ENCODE measurements around the gene ADAMTS7. TPM values are rescaled to one million over a fixed set of nuclear protein-coding genes. Genes with fewer than 3 reads are reported as not detected.
"Not testable (repeated sequence)": the region's sequence is repeated elsewhere in the genome, so short reads cannot be mapped to it uniquely, and the experiment has no call there.

ADAMTS7 gene
- total and polyA plus RNA-seq, 2 of the 13 experiments (the other 11 are each of a cell fraction or from before 2014, with no cell fraction given), result 0.09 to 0.12 TPM

DNA sequence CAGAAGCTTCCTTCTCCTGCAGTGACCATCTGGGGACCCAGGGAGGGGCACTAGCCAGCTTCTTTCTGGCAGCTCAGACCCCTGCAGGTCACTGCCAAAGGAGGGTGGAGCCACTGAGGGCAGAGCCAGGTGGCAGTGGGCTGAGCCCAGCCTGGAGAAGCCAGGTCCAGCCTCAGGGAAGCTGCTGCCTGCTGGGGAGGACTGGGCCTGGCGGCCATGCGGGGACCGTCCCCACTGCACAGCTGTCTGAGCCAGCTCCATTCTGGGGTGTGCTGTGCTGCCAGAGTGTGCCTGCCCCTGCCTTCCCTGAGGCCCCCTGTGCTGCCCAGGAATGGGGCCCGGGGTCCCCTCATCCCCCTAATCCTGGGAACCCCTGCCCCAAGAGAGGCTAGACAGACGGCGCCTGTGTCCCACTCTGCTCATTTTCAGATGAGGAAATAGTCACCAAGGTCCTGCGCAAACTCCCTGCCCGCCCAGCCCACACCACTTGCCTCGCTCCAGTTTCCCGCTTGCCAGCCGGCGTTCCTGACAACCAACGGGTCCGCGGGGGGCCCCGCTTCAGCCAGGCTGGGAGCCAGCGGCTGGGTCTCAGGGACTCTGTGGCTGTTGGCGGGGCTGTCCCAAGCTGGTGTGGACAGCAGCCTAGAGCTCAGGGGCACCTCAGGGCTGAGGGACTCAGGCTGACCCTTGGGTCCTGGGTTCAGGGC lies 46.0 kb downstream of the ADAMTS7 start:
- BruUV-seq (replicated peaks); H3K4me2 ChIP-seq (ENCODE audit: low read depth, low read length); DNase-seq (ENCODE audit: low spot score); CTCF ChIA-PET (ENCODE audit: low intra/inter-chr PET ratio, low total read pairs); H3K79me2 ChIP-seq (ENCODE audit: insufficient read depth, low read length); H3K4me1 ChIP-seq (ENCODE audit: insufficient read depth, low read length); intact Hi-C loops (cut with micrococcal nuclease; ENCODE audit: unreplicated experiment); H3K9ac ChIP-seq (ENCODE audit: insufficient read depth, low read depth, low read length); H2AFZ ChIP-seq (ENCODE audit: low read length); H3K36me3 ChIP-seq (replicated peaks in 1 of 2; ENCODE audit: control insufficient read depth in 1 of 2, insufficient read depth in 2 of 2, low read length in 2 of 2); in situ Hi-C loops (cut with HindIII; ENCODE audit: extremely low pct_ligation_motif_present, low pct_unique_long_range_greater_than_20kb); H3K4me3 ChIP-seq (replicated peaks in 1 of 3; ENCODE audit: insufficient read depth in 1 of 3, low read depth in 2 of 3, low read length in 3 of 3); H3K9me3 ChIP-seq (ENCODE audit: low read length); H4K20me1 ChIP-seq (ENCODE audit: insufficient read depth, low read length); H3K27me3 ChIP-seq (ENCODE audit: control insufficient read depth in 1 of 2, insufficient read depth in 2 of 2, low read length in 2 of 2); POLR2A ChIA-PET; FAIRE-seq; H3K27ac ChIP-seq (ENCODE audit: extremely low read length, insufficient read depth, low read length): not testable (repeated sequence)
- ATAC-seq, result peak; percentile 13; the same call in 2 of the 3 replicates
- WGBS (ENCODE audit: low lambda C conversion rate), result 77% methylated on average over 11 of the region's 18 CpGs

DNA sequence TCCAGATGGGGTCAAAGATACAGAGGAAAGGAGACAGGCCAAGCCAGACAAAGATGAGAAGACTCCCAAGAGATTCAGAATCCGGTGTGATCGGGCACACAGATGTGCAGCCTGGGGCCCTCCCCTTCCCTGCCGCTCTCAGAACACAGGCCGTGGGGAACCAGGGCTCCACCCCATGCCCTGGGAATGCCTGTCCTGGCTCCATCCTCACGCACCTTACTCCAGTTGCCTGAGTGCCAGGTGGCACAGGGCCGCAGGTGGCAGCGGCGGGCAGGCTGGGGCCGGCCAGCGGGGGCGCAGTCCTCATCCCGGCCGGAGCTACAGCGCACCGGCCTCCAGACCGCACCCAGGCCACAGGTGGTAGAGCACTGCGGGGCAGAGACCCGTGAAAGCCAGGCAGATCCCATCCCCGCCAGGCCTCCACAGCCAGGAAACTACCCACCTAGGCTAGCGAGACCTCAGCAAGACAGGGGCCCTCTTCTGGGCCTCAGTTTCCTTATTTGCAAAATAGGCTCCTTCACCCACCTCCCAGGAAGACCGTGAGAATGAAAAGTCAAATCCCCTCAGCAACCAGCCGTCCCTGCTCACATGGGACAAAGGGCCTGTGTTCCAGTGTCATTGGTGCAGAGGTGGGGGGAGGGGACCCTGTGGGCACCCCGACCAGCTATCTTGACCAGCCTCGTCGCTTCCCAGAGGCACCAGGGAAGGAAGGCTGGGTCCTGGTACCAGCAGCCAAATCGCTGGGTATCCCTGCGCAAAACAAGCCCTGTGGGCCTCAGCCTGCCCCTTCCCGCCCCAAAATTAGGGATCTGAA lies 46.7 kb downstream of the ADAMTS7 start:
- H3K9ac ChIP-seq (ENCODE audit: insufficient read depth, low read depth, low read length); H3K36me3 ChIP-seq (replicated peaks in 1 of 2; ENCODE audit: control insufficient read depth in 1 of 2, insufficient read depth in 2 of 2, low read length in 2 of 2); POLR2A ChIA-PET; H4K20me1 ChIP-seq (ENCODE audit: insufficient read depth, low read length); BruUV-seq (replicated peaks); H3K4me2 ChIP-seq (ENCODE audit: low read depth, low read length); H3K79me2 ChIP-seq (ENCODE audit: insufficient read depth, low read length); H3K4me1 ChIP-seq (ENCODE audit: insufficient read depth, low read length); CTCF ChIA-PET (ENCODE audit: low intra/inter-chr PET ratio, low total read pairs); ATAC-seq; H3K27me3 ChIP-seq (ENCODE audit: control insufficient read depth in 1 of 2, insufficient read depth in 2 of 2, low read length in 2 of 2); H2AFZ ChIP-seq (ENCODE audit: low read length); H3K4me3 ChIP-seq (replicated peaks in 1 of 3; ENCODE audit: insufficient read depth in 1 of 3, low read depth in 2 of 3, low read length in 3 of 3); FAIRE-seq; intact Hi-C loops (cut with micrococcal nuclease; ENCODE audit: unreplicated experiment); H3K9me3 ChIP-seq (ENCODE audit: low read length); H3K27ac ChIP-seq (ENCODE audit: extremely low read length, insufficient read depth, low read length); DNase-seq (ENCODE audit: low spot score): not testable (repeated sequence)
- 57% methylated on average over 8 of the region's 28 CpGs for WGBS (ENCODE audit: low lambda C conversion rate)
- in situ Hi-C loops (cut with HindIII; ENCODE audit: extremely low pct_ligation_motif_present, low pct_unique_long_range_greater_than_20kb), result loop anchor here (5.0 kb wide), 1 partner anchor 777 kb away; no protein-coding TSS in a partner anchor
